GM19455 (cell line): ENCODE results near the gene WDFY4.

Source experiments
- ATAC-seq: cut with Tn5 transposase; IDR thresholded peaks from one replicate; pipeline ENCODE4 v1.9.1; 2021; ENCODE audit not compliant: unreplicated experiment

WDFY4 gene

GRCh38 chr10:48768144-48768766, 83.6 kb downstream of the WDFY4 start:
- ATAC-seq: no peak

GRCh38 chr10:48768926-48769325, 84.3 kb downstream of the WDFY4 start:
- ATAC-seq: no peak

- no peak for ATAC-seq
These were observed 85.2 kb downstream of the WDFY4 start for GRCh38 chr10:48769706-48770435.

- ATAC-seq: no peak
These were observed 86.0 kb downstream of the WDFY4 start for GRCh38 chr10:48770561-48771089.

- ATAC-seq: no peak
These were observed 86.6 kb downstream of the WDFY4 start for GRCh38 chr10:48771234-48771633.

- ATAC-seq: no peak
These were observed 87.4 kb downstream of the WDFY4 start for GRCh38 chr10:48772059-48772458.

- ATAC-seq: no peak
These were observed 88.9 kb downstream of the WDFY4 start for GRCh38 chr10:48773580-48773979.

GRCh38 chr10:48774416-48775205, 89.9 kb downstream of the WDFY4 start:
- no peak for ATAC-seq

GRCh38 chr10:48775206-48775517, 90.5 kb downstream of the WDFY4 start:
- no peak for ATAC-seq

- no peak for ATAC-seq
These were observed 91.4 kb downstream of the WDFY4 start for GRCh38 chr10:48776005-48776522.

GRCh38 chr10:48776528-48776927, 91.9 kb downstream of the WDFY4 start:
- ATAC-seq: no peak

GRCh38 chr10:48777110-48777509, 92.4 kb downstream of the WDFY4 start:
- no peak for ATAC-seq

GRCh38 chr10:48778193-48778857, 93.7 kb downstream of the WDFY4 start:
- no peak for ATAC-seq

- ATAC-seq: no peak
These were observed 94.4 kb downstream of the WDFY4 start for GRCh38 chr10:48779077-48779476.

GRCh38 chr10:48779546-48780152, 95.0 kb downstream of the WDFY4 start:
- ATAC-seq: no peak

- ATAC-seq: no peak
These were observed 95.7 kb downstream of the WDFY4 start for GRCh38 chr10:48780341-48780740.

GRCh38 chr10:48782386-48782785, 97.7 kb downstream of the WDFY4 start:
- no peak for ATAC-seq

- ATAC-seq: no peak
These were observed 99.4 kb downstream of the WDFY4 start for GRCh38 chr10:48784031-48784430.

- no peak for ATAC-seq
These were observed 101.1 kb downstream of the WDFY4 start for GRCh38 chr10:48785796-48786195.

- no peak for ATAC-seq
These were observed 102.1 kb downstream of the WDFY4 start for GRCh38 chr10:48786606-48787282.
